ENCODE results near the gene ADNP. TPM values are rescaled to one million over a fixed set of nuclear protein-coding genes. Genes with fewer than 3 reads are reported as not detected.

The ADNP gene
- total and polyA plus RNA-seq, 2 of the 13 experiments (the other 11 are each of a cell fraction or from before 2014, with no cell fraction given): 21.0 to 21.5 TPM

DNA sequence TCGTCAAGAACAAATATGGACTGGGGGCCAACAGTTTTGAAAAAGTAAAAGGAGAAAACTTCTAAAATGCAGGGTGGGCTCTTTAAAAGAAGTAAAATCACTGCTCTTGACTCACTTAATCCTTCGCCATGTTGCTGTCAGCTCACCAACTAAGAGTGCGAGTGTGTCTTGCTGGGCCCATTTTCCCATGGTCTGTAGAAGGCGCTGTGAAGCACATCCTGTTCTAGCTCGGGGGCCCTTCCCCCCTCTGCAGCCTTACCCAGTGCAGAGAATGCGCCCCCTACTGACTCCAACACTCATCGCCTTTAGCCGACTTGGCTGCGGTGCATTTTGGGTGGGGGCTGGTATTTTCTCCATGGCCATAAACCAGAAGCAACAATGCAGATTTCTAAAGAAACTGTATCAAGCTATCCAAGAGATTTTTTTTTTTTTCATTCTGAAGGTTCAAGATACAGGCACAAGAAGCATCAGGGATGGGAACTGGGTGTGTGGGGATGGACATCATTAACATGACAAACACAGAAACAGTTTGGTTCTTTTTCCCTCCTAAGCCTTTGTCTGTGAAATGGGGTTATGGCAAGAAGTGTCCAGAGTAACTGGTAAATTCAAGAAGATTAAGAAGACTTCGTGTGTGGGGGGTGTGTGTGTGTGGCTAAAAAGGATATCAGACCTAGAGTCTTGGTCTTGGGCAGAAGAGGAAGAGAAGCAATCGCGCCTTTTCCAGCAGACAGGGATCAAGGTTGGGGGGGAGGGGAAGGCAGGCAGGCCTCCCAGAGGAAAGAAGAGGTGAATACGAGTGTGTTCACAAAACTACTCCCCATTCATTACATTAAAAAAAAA, 1.7 kb downstream of the ADNP start (continued):
- TF ChIP-seq ZNF687 (CRISPR knock-in tag; IDR thresholded peaks at IDR 0.05) (peak; percentile 87), NFE2L1 (CRISPR knock-in tag; IDR thresholded peaks at IDR 0.05; ENCODE audit: borderline replicate concordance) (no peak), RNF219 (CRISPR knock-in tag; IDR thresholded peaks at IDR 0.05) (no peak), KAT7 (CRISPR knock-in tag; IDR thresholded peaks at IDR 0.05; ENCODE audit: borderline replicate concordance) (peak; percentile 99), ZNF670 (CRISPR knock-in tag; IDR thresholded peaks at IDR 0.05; ENCODE audit: borderline replicate concordance) (no peak), MAF1 (CRISPR knock-in tag; IDR thresholded peaks at IDR 0.05; ENCODE audit: borderline replicate concordance) (no peak), HMGXB3 (CRISPR knock-in tag; IDR thresholded peaks at IDR 0.05; ENCODE audit: borderline replicate concordance) (peak; percentile 87; the same call in 1 of the 2 replicates), POLR2AphosphoS5 (IDR thresholded peaks at IDR 0.05; ENCODE audit: low read depth, low read length) (no peak), USF2 (IDR thresholded peaks at IDR 0.05; ENCODE audit: low read depth, low read length) (no peak), USF2 (CRISPR knock-in tag; IDR thresholded peaks at IDR 0.05; ENCODE audit: borderline replicate concordance) (no peak)
- TF ChIP-seq, protein P1, sequence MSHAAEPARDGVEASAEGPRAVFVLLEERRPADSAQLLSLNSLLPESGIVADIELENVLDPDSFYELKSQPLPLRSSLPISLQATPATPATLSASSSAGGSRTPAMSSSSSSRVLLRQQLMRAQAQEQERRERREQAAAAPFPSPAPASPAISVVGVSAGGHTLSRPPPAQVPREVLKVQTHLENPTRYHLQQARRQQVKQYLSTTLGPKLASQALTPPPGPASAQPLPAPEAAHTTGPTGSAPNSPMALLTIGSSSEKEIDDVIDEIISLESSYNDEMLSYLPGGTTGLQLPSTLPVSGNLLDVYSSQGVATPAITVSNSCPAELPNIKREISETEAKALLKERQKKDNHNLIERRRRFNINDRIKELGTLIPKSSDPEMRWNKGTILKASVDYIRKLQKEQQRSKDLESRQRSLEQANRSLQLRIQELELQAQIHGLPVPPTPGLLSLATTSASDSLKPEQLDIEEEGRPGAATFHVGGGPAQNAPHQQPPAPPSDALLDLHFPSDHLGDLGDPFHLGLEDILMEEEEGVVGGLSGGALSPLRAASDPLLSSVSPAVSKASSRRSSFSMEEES (CRISPR knock-in tag; IDR thresholded peaks at IDR 0.05): no peak
- TF ChIP-seq, protein P2, sequence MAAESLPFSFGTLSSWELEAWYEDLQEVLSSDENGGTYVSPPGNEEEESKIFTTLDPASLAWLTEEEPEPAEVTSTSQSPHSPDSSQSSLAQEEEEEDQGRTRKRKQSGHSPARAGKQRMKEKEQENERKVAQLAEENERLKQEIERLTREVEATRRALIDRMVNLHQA (CRISPR knock-in tag; IDR thresholded peaks at IDR 0.05): no peak

Measured in HepG2 (cell line).